Measurements from ENCODE around the gene PIM3.

PIM3 gene

DNA sequence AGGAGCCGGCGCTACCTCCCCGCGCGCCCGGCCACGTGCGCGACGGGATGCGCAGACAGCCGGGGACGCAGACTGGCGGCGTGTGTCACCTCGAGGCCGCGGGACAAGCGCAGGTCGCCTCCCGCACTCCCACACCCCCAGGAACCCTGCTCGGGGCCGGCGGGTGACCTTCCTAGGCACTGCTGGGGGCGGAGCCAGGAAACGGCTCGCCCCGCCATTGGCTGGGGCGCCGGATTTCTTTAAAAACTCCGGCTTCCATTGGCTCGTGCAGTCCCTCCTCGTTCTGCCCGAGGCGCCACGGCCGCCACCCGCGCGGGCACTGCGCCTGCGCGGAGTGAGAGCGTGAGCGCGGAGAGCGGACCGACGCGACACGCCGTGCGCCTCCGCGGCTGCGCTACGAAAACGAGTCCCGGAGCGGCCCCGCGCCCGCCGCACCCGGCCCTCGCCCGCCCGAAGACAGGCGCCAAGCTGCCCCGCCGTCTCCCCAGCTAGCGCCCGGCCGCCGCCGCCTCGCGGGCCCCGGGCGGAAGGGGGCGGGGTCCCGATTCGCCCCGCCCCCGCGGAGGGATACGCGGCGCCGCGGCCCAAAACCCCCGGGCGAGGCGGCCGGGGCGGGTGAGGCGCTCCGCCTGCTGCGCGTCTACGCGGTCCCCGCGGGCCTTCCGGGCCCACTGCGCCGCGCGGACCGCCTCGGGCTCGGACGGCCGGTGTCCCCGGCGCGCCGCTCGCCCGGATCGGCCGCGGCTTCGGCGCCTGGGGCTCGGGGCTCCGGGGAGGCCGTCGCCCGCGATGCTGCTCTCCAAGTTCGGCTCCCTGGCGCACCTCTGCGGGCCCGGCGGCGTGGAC is at the start of gene PIM3:
PIM3 (plus strand) TSS at position 614 of the 846 bp plus-strand sequence; CDS start at position 790, 176 bp downstream.
- DNase-seq (ENCODE audit: extremely low spot score): peak; percentile 95
- no peak for TF ChIP-seq TARDBP (IDR thresholded peaks at IDR 0.05)
- TF ChIP-seq L3MBTL2 (conservative IDR thresholded peaks at IDR 0.05): no peak; the same call in 1 of the 2 replicates
- TF ChIP-seq, protein P1, sequence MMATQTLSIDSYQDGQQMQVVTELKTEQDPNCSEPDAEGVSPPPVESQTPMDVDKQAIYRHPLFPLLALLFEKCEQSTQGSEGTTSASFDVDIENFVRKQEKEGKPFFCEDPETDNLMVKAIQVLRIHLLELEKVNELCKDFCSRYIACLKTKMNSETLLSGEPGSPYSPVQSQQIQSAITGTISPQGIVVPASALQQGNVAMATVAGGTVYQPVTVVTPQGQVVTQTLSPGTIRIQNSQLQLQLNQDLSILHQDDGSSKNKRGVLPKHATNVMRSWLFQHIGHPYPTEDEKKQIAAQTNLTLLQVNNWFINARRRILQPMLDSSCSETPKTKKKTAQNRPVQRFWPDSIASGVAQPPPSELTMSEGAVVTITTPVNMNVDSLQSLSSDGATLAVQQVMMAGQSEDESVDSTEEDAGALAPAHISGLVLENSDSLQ (IDR thresholded peaks at IDR 0.05): no peak
- TF ChIP-seq FOXM1 (IDR thresholded peaks at IDR 0.05; ENCODE audit: borderline replicate concordance): peak; percentile 55
- TF ChIP-seq ZNF384 (IDR thresholded peaks at IDR 0.05): no peak
- TF ChIP-seq SUZ12 (IDR thresholded peaks at IDR 0.05): no peak
- peak; percentile 58; the same call in 1 of the 2 replicates for TF ChIP-seq ARNT (IDR thresholded peaks at IDR 0.05)
- no peak for TF ChIP-seq FOXA1 (IDR thresholded peaks at IDR 0.05)
- TF ChIP-seq SP1 (IDR thresholded peaks at IDR 0.05): no peak
- no peak for TF ChIP-seq NFRKB (IDR thresholded peaks at IDR 0.05)
- peak; percentile 79; the same call in 1 of the 2 replicates for TF ChIP-seq LEF1 (IDR thresholded peaks at IDR 0.05; ENCODE audit: borderline replicate concordance)
- TF ChIP-seq BHLHE40 (IDR thresholded peaks at IDR 0.05; ENCODE audit: borderline replicate concordance): no peak
- ChIA-PET POLR2A (interaction anchor here (1.0 to 2.9 kb wide), 4 partner anchors 8 to 23 kb away, joined by 3 to 10 read pairs (median 6); no protein-coding TSS in a partner anchor), CTCF (no interaction called here)

DNA sequence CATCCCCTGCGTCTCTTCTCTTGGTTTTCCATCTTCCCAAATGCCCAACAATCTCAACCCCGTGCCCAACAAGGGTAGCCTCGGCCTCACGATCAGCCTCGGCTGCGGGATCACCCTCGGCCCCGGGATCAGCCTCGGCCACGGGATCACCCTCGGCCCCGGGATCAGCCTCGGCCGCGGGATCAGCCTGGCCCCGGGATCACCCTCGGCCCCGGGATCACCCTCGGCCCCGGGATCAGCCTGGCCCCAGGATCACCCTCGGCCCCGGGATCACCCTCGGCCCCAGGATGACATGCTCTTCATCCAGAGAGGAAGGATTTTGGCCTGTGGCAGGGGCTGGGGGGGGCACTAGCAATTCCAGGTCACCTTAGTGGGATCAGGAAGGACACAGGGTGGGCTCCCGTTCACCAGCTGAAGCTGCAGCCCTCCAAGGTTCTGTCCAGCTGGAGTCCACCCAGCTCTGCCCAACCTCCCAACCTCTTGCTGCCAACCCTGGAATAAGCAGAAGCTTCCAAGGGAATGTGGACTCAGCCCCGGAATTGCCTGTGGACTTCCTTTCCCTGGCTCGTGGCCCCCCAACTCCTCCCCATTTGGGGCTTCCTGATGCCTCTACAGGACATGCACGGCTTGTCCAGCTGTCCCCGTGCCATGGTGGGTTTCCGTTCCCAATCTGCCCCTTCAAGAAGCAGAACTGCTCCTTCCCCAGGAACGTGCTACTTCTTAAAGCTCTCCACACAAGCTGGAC is 48.5 kb upstream of the PIM3 start:
- TF ChIP-seq BHLHE40 (IDR thresholded peaks at IDR 0.05; ENCODE audit: borderline replicate concordance) (no peak), ELF4 (IDR thresholded peaks at IDR 0.05) (no peak), SP1 (IDR thresholded peaks at IDR 0.05) (no peak), SUZ12 (IDR thresholded peaks at IDR 0.05) (no peak), HDGF (IDR thresholded peaks at IDR 0.05; ENCODE audit: borderline replicate concordance) (no peak), TARDBP (IDR thresholded peaks at IDR 0.05) (no peak), LEF1 (IDR thresholded peaks at IDR 0.05; ENCODE audit: borderline replicate concordance) (no peak), ARNT (IDR thresholded peaks at IDR 0.05) (no peak), CTBP1 (IDR thresholded peaks at IDR 0.05; ENCODE audit: borderline replicate concordance) (no peak), FOXM1 (IDR thresholded peaks at IDR 0.05; ENCODE audit: borderline replicate concordance) (no peak)
- TF ChIP-seq, protein P1 (IDR thresholded peaks at IDR 0.05): no peak
- POLR2A ChIA-PET: no interaction called here
- CTCF ChIA-PET: no interaction called here
- no peak for DNase-seq (ENCODE audit: extremely low spot score)

DNA sequence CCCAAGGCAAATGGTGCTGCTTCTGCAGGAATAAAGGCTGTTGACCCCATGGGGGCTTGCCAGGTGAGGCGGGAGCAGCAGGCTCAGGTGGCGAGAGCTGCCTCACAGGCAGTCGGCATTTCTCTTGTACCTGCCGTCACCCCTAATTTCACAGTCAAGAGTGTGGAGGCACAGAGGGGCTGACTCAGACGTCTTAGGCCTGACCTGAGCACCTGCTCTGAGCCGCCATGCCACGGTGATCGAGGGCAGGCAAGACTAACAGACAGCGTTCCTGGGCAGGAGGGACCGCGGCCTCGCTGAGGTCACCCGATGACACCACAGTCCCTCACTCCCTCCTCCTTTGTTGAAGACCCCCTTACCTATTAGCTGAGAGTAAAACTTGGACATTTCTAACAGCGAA is 47.5 kb upstream of the PIM3 start:
- TF ChIP-seq SP1 (IDR thresholded peaks at IDR 0.05) (no peak), FOXK2 (IDR thresholded peaks at IDR 0.05) (no peak), SUZ12 (IDR thresholded peaks at IDR 0.05) (no peak), NFRKB (IDR thresholded peaks at IDR 0.05) (no peak), TARDBP (IDR thresholded peaks at IDR 0.05) (no peak), ELF4 (IDR thresholded peaks at IDR 0.05) (no peak), ZNF384 (IDR thresholded peaks at IDR 0.05) (no peak), BHLHE40 (IDR thresholded peaks at IDR 0.05; ENCODE audit: borderline replicate concordance) (no peak), ARNT (IDR thresholded peaks at IDR 0.05) (no peak), HDGF (IDR thresholded peaks at IDR 0.05; ENCODE audit: borderline replicate concordance) (no peak), L3MBTL2 (conservative IDR thresholded peaks at IDR 0.05) (no peak), FOXA1 (IDR thresholded peaks at IDR 0.05) (no peak), FOXM1 (IDR thresholded peaks at IDR 0.05; ENCODE audit: borderline replicate concordance) (no peak), LEF1 (IDR thresholded peaks at IDR 0.05; ENCODE audit: borderline replicate concordance) (no peak), CTBP1 (IDR thresholded peaks at IDR 0.05; ENCODE audit: borderline replicate concordance) (no peak)
- TF ChIP-seq, protein P1 (IDR thresholded peaks at IDR 0.05): no peak
- CTCF ChIA-PET: no interaction called here
- no peak for DNase-seq (ENCODE audit: extremely low spot score)
- POLR2A ChIA-PET: no interaction called here

DNA sequence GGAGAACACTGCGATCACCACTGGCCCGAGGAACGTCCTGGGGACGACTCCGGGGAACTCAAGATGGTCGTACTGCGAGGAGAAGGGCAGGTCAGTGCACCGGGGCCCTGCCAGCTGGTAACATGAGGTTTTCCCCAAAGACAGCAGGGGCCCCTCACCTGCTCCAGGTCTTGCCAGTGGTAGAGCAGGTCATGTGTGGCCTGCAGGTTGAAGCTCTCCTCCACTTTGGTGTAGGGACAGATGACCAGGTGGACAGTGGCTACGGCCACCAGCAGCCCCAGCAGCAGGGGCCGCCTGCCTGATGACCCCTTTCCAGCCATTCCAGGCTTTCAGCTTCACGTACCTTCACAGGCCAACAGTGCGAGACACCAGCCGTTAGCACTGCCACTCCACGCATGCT is 47.1 kb upstream of the PIM3 start:
- TF ChIP-seq FOXM1 (IDR thresholded peaks at IDR 0.05; ENCODE audit: borderline replicate concordance) (no peak), FOXK2 (IDR thresholded peaks at IDR 0.05) (no peak), ARNT (IDR thresholded peaks at IDR 0.05) (no peak), ZNF384 (IDR thresholded peaks at IDR 0.05) (no peak), FOXA1 (IDR thresholded peaks at IDR 0.05) (no peak), L3MBTL2 (conservative IDR thresholded peaks at IDR 0.05) (no peak), HDGF (IDR thresholded peaks at IDR 0.05; ENCODE audit: borderline replicate concordance) (no peak)
- TF ChIP-seq, protein P1 (IDR thresholded peaks at IDR 0.05): no peak
- CTCF ChIA-PET: no interaction called here
- no peak for DNase-seq (ENCODE audit: extremely low spot score)
- POLR2A ChIA-PET: no interaction called here

DNA sequence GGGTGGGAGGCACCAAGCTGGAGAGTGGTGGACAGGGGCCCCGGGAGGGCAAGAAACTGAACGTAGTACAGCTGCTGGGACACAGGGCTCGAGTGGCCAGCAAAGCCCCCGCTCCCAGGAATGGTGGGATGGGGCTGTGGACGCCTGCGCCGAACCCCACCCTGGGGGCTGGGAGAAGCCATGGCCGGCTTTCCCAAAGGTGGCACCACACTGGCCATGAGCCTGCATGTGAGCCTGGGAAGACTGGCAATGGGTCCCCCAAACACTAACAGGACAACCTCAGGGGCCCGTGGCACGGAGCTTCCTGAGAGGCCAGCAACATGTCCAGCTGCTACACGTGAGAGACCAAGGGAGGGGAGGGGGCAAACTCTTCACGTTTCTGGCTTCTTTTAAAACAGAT is 46.3 kb upstream of the PIM3 start:
- TF ChIP-seq FOXM1 (IDR thresholded peaks at IDR 0.05; ENCODE audit: borderline replicate concordance) (no peak), LEF1 (IDR thresholded peaks at IDR 0.05; ENCODE audit: borderline replicate concordance) (no peak), SUZ12 (IDR thresholded peaks at IDR 0.05) (no peak), ARNT (IDR thresholded peaks at IDR 0.05) (no peak), L3MBTL2 (conservative IDR thresholded peaks at IDR 0.05) (no peak), TARDBP (IDR thresholded peaks at IDR 0.05) (no peak), ELF4 (IDR thresholded peaks at IDR 0.05) (no peak), FOXK2 (IDR thresholded peaks at IDR 0.05) (no peak), ZNF384 (IDR thresholded peaks at IDR 0.05) (no peak), CTBP1 (IDR thresholded peaks at IDR 0.05; ENCODE audit: borderline replicate concordance) (no peak), SP1 (IDR thresholded peaks at IDR 0.05) (no peak)
- TF ChIP-seq, protein P1 (IDR thresholded peaks at IDR 0.05): no peak
- POLR2A ChIA-PET: no interaction called here
- no peak for DNase-seq (ENCODE audit: extremely low spot score)
- CTCF ChIA-PET: no interaction called here

All from HEK293T (cell line).